Measurements from ENCODE around the gene TSPAN18.

DNA sequence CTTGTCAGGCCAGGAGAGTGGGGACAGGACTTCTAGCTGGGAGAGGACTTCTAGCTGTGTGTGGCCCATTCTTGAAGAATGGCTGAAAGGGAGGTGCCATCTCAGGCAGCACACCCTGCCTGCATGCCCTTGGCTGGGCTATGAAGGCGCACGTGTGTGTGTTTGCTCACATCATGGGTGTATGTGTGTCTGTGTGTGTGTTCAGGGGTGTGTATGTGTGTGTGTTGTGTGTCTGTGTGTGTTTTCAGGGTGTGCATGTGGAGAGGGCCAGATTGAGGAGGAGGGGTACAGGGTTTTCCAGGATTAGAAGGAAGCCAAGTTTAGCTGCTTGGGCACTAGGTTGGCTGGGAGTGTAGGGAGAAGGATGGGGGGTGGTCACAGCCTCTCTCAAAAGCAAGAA is 207.3 kb downstream of the TSPAN18 start:
- TF ChIP-seq CHD2 (IDR thresholded peaks at IDR 0.05; ENCODE audit: low read length, partially characterized antibody) = no peak
- TF ChIP-seq CTCF (IDR thresholded peaks at IDR 0.05) = no peak
- TF ChIP-seq FOXM1 (IDR thresholded peaks at IDR 0.05; ENCODE audit: low read depth) = no peak
